CD14-positive monocyte (primary cell): ENCODE data around the gene CA10. TPM values are rescaled to one million over a fixed set of nuclear protein-coding genes. Genes with fewer than 3 reads are reported as not detected.

Experiments used
- DNase-seq, 3 donors: peaks; one replicate each; pipeline ENCODE4 v3.0.0-alpha.2; 2011 to 2022
- H2AFZ ChIP-seq: 2 replicates; pipeline ENCODE4 v1.6.0; 2012; ENCODE audit warnings: mild to moderate bottlenecking, low read depth, low read length, inconsistent platforms; ENCODE audit not compliant: insufficient read depth, poor library complexity, severe bottlenecking
- H3K27ac ChIP-seq, 2 donors: 1 replicate in 1 of 2; 2 replicates in 1 of 2; pipeline ENCODE4 v1.5.1; 2012 to 2013; ENCODE audit warnings: low read length in 2 of 2, control low read depth in 1 of 2, inconsistent platforms in 1 of 2, low read depth in 1 of 2, mild to moderate bottlenecking in 1 of 2
- H3K27me3 ChIP-seq, 2 donors: one replicate each; pipeline versions ENCODE4 v1.6.0 to v1.6.1; 2011 to 2013; ENCODE audit warnings: low read length in 2 of 2; ENCODE audit not compliant: control insufficient read depth in 2 of 2, insufficient read depth in 2 of 2
- H3K36me3 ChIP-seq, 2 donors: replicated peaks in 1 of 2; 1 replicate in 1 of 2; 2 replicates in 1 of 2; pipeline versions ENCODE4 v1.5.1 to v1.6.1; 2012 to 2013; ENCODE audit warnings: low read length in 2 of 2, control low read depth in 1 of 2, inconsistent platforms in 1 of 2, mild to moderate bottlenecking in 1 of 2; ENCODE audit not compliant: insufficient read depth in 2 of 2, control insufficient read depth in 1 of 2
- H3K4me1 ChIP-seq, 2 donors: 1 replicate in 1 of 2; 2 replicates in 1 of 2; pipeline versions ENCODE4 v1.5.1 to v1.6.1; 2012 to 2013; ENCODE audit warnings: low read length in 2 of 2, control low read depth in 1 of 2, inconsistent platforms in 1 of 2, mild to moderate bottlenecking in 1 of 2, moderate library complexity in 1 of 2; ENCODE audit not compliant: insufficient read depth in 2 of 2, control insufficient read depth in 1 of 2
- H3K4me2 ChIP-seq: replicated peaks from 2 replicates; pipeline ENCODE3; 2012; ENCODE audit warnings: low read length, moderate library complexity, mild to moderate bottlenecking; ENCODE audit not compliant: poor library complexity, severe bottlenecking; ENCODE audit errors: extremely low read depth
- H3K4me3 ChIP-seq, 3 experiments: fragments of 200-600 bp in 1 of 3; sonication (generic) in 1 of 3; replicated peaks in 1 of 3; 1 replicate in 2 of 3; 2 replicates in 1 of 3; pipeline ENCODE4 v1.5.1; 2011 to 2013; ENCODE audit warnings: low read length in 3 of 3, mild to moderate bottlenecking in 3 of 3, control low read depth in 2 of 3, low read depth in 2 of 3, inconsistent platforms in 1 of 3, moderate library complexity in 1 of 3
- H3K79me2 ChIP-seq: 2 replicates; pipeline ENCODE4 v1.6.0; 2012; ENCODE audit warnings: mild to moderate bottlenecking, control low read depth, inconsistent platforms, low read length, moderate library complexity; ENCODE audit not compliant: insufficient read depth
- H3K9ac ChIP-seq: 2 replicates; pipeline ENCODE4 v1.6.0; 2017; ENCODE audit warnings: low read length, mild to moderate bottlenecking; ENCODE audit not compliant: insufficient read depth, poor library complexity, severe bottlenecking
- H3K9me3 ChIP-seq, 2 donors: replicated peaks in 1 of 2; 1 replicate in 1 of 2; 2 replicates in 1 of 2; pipeline versions ENCODE4 v1.5.1 to v1.6.1; 2012 to 2013; ENCODE audit warnings: low read length in 2 of 2, control low read depth in 1 of 2; ENCODE audit not compliant: control insufficient read depth in 1 of 2, insufficient read depth in 1 of 2
- H4K20me1 ChIP-seq: 2 replicates; pipeline ENCODE4 v1.6.0; 2012; ENCODE audit warnings: mild to moderate bottlenecking, low read length, control low read depth, moderate library complexity; ENCODE audit not compliant: insufficient read depth
- H3K27ac Mint-ChIP-seq, 7 donors: one replicate each; pipeline ENCODE4 v1.8.0; 2020; ENCODE audit warnings: mild to moderate bottlenecking in 7 of 7, mixed read lengths in 7 of 7, moderate library complexity in 6 of 7, inconsistent platforms in 2 of 7
- H3K27me3 Mint-ChIP-seq, 3 donors: one replicate each; pipeline ENCODE4 v1.8.0; 2021 to 2022; ENCODE audit warnings: low read depth in 3 of 3, mild to moderate bottlenecking in 3 of 3, mixed read lengths in 3 of 3, moderate library complexity in 3 of 3, inconsistent platforms in 1 of 3
- H3K36me3 Mint-ChIP-seq, 2 donors: one replicate each; pipeline ENCODE4 v1.8.0; 2020; ENCODE audit warnings: mixed read lengths in 2 of 2, inconsistent platforms in 1 of 2, mild to moderate bottlenecking in 1 of 2
- H3K4me1 Mint-ChIP-seq: one replicate; pipeline ENCODE4 v1.8.0; 2020; ENCODE audit warnings: mild to moderate bottlenecking, mixed read lengths
- H3K4me3 Mint-ChIP-seq, 2 donors: one replicate each; pipeline ENCODE4 v1.8.0; 2020; ENCODE audit warnings: mild to moderate bottlenecking in 2 of 2, mixed read lengths in 2 of 2, moderate library complexity in 1 of 2
- H3K9me3 Mint-ChIP-seq, 7 donors: one replicate each; pipeline ENCODE4 v1.8.0; 2020 to 2022; ENCODE audit warnings: mixed read lengths in 7 of 7, mild to moderate bottlenecking in 6 of 7, moderate library complexity in 6 of 7, inconsistent platforms in 2 of 7
- WGBS: methylation state at CpG from one replicate; pipeline ENCODE4 v1.1.5; 2013; ENCODE audit warnings: missing lambda C conversion rate; ENCODE audit not compliant: insufficient coverage; 5-methylcytosine and 5-hydroxymethylcytosine counted together
- intact Hi-C, 2 donors: fragments of 100-400 bp; cut with micrococcal nuclease; formaldehyde crosslinking; loops; one replicate each; pipeline versions ENCODE4 v1.15.0 to v1.15.1; 2023
- polyA plus RNA-seq, 3 donors: library from polyadenylated mRNA; depleted of rRNA in 1 of 3; unstranded in 2 of 3; stranded (reverse) in 1 of 3; fragments of 300-500 nt in 2 of 3; fragments of >200 nt in 1 of 3; fragmentation: Illumina TruSeq in 2 of 3; gene quantifications; 1 replicate in 2 of 3; 2 replicates in 1 of 3; pipeline ENCODE4 v1.2.3, GENCODE V29; 2012 to 2021
- TF ChIP-seq, protein P1 (sequence below): fragments of 200-600 bp; IDR thresholded peaks from one replicate; pipeline ENCODE4 v1.8.0; 2022; ENCODE audit warnings: antibody characterized with exemption, mild to moderate bottlenecking

The CA10 gene
- polyA plus RNA-seq, 3 donors: not detected

DNA sequence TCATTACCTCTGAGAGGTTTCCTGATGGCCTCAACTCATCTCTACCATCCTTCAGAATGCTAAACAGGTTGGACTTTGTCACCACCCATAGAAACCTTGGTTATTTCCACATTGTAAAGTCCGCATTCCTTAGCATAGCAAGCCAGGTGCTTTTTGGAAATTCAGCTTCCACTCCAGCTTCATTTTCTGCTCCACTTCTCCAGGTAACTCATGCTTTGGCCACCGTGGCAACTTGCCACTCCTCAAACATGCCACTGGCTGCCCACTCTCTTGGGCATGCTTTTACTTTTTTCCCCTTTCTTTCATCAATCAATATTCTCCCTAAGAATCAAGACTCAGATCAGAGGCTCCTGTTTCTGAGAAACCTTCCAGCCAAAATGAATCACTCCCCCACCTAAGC lies 203.3 kb downstream of the CA10 start:
- no peaks in the 10 kb centered on the region for H3K27me3 Mint-ChIP-seq
- Histone ChIP-seq H2AFZ (no peak overlapping the region), H3K27me3 (no peaks in the 10 kb centered on the region), H3K4me3 (no peak overlapping the region), H3K79me2 (no peaks in the 10 kb centered on the region), H4K20me1 (no peaks in the 10 kb centered on the region), H3K4me1 (no peaks in the 10 kb centered on the region), H3K9me3 (no peaks in the 10 kb centered on the region), H3K9ac (no peak overlapping the region), H3K4me2 (no peak overlapping the region), H3K36me3 (no peaks in the 10 kb centered on the region), H3K27ac (no peak overlapping the region)
- intact Hi-C loops: no loop called here
- DNase-seq: no peak
- peaks cover 0 to 9% (median 2%) of the 10 kb centered on the region in 7 donors for H3K9me3 Mint-ChIP-seq
- whole genome bisulfite sequencing: 76% methylated on average over 2 of the region's 2 CpGs
- no peak overlapping the region for H3K4me3 Mint-ChIP-seq
- H3K4me1 Mint-ChIP-seq: no peaks in the 10 kb centered on the region
- H3K27ac Mint-ChIP-seq: no peak overlapping the region
- no peaks in the 10 kb centered on the region for H3K36me3 Mint-ChIP-seq
- TF ChIP-seq, protein P1, sequence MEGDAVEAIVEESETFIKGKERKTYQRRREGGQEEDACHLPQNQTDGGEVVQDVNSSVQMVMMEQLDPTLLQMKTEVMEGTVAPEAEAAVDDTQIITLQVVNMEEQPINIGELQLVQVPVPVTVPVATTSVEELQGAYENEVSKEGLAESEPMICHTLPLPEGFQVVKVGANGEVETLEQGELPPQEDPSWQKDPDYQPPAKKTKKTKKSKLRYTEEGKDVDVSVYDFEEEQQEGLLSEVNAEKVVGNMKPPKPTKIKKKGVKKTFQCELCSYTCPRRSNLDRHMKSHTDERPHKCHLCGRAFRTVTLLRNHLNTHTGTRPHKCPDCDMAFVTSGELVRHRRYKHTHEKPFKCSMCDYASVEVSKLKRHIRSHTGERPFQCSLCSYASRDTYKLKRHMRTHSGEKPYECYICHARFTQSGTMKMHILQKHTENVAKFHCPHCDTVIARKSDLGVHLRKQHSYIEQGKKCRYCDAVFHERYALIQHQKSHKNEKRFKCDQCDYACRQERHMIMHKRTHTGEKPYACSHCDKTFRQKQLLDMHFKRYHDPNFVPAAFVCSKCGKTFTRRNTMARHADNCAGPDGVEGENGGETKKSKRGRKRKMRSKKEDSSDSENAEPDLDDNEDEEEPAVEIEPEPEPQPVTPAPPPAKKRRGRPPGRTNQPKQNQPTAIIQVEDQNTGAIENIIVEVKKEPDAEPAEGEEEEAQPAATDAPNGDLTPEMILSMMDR: no peak

DNA sequence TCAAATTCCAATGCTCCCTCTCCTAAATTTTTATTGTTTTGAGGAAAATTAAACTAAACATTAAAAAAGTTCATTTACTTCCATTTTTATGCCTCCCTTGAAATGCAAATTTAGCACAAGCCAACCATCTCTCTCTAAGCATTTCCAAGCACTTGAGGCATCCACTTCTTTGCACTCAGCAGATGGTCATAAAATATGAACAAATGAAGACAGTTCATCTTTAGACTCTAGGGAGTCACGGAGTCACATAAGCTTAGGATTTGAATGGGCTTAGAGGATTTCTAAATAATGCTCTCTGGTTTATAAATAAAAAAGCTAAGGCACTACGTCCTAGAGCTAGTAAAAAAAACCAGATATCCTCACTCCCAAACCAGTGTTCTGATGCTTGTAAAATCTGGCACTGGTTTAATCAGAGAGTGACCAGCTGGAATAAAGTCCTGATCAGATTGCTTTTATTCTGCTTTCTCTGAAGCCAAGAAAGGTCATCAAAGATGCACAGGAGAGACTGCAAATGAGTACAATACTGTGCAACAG lies 204.2 kb downstream of the CA10 start:
- no CpG with 5 or more reads among the region's 2 CpGs for WGBS
- intact Hi-C loops: no loop called here

More for the DNA sequence above, 204.2 kb downstream of the CA10 start:
- DNase-seq: no peak
- Mint-ChIP-seq H3K4me1 (no peaks in the 10 kb centered on the region), H3K27me3 (no peaks in the 10 kb centered on the region), H3K36me3 (no peaks in the 10 kb centered on the region), H3K4me3 (no peak overlapping the region), H3K27ac (no peak overlapping the region), H3K9me3 (peaks cover 0 to 9% (median 2%) of the 10 kb centered on the region in 7 donors)
- Histone ChIP-seq H3K4me1 (no peaks in the 10 kb centered on the region), H3K79me2 (no peaks in the 10 kb centered on the region), H3K4me2 (no peak overlapping the region), H3K9ac (no peak overlapping the region), H4K20me1 (no peaks in the 10 kb centered on the region), H3K4me3 (no peak overlapping the region), H3K36me3 (no peaks in the 10 kb centered on the region), H3K9me3 (no peaks in the 10 kb centered on the region), H2AFZ (no peak overlapping the region), H3K27ac (no peak overlapping the region), H3K27me3 (no peaks in the 10 kb centered on the region)
- TF ChIP-seq, protein P1: no peak
